NK-92 (cell line): Measurements from ENCODE around the gene CCSER1.

Source experiments
- DNase-seq: peaks from one replicate; lab custom pipeline; 2025; ENCODE audit not compliant: unreplicated experiment; lab: John Stamatoyannopoulos, UW

CCSER1 gene

DNA sequence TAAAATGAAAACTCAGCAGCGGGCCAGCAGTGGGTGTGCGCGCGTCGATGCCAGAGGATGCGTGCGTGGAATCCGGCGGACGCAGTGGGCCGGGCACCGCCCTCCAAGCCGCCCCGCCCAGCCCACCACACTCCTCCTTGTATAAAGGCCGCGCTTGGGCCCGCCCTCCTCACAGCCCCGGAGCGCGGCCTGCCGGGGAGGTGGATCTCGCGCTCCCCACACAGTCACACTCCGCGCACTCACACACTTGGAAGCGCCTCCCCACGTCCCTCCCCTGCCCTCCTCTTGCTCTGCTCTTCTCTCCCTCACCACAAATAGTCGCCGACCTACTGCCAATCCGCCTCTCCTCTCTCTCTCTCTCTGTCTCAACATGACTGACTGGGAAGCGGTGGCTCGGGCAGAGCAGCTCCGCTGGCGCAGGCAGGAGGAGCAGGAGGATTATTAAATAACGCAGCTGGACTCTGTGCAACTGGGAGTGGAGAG is at the start of gene CCSER1:
CCSER1 (plus strand) TSS at position 172 of the 483 bp plus-strand sequence.
- DNase-seq, result no peak

DNA sequence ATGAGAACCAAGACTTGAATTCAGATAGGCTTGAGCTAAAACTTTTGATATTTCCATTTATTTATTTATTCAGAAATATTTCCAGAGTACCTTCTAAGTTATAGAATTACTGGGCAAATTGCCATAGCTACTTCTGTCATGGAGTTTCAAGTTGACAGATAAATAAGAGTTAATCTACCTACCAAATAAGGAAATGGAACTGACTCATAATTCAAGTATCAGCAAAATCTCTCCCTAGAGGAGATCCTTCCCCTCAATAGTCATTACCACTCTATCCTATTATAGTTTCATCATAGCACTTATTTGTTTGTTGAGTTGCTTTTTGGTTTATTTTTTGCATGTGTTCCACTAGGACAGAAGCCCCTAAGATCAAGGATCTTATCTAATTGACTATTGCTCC is 48.8 kb upstream of the CCSER1 start:
- no peak for DNase-seq

DNA sequence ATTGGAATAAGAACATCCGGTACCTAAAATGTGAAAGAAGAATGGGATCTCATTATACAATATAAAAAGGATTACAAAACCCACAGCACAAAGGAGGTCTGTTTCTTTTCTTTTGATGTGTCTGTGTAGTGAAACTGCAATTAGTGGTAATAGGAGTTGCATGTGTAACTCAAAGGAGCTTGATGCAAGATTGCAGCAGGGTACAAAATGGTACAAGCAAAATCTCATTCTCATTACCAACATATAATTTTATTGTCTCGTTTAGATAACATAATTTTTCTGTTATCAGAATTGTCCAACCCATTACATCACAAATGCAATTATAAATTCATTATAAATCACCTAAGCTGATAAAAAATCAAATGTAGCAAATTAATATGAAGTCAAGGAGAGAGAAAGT is 47.1 kb upstream of the CCSER1 start:
- no peak for DNase-seq

DNA sequence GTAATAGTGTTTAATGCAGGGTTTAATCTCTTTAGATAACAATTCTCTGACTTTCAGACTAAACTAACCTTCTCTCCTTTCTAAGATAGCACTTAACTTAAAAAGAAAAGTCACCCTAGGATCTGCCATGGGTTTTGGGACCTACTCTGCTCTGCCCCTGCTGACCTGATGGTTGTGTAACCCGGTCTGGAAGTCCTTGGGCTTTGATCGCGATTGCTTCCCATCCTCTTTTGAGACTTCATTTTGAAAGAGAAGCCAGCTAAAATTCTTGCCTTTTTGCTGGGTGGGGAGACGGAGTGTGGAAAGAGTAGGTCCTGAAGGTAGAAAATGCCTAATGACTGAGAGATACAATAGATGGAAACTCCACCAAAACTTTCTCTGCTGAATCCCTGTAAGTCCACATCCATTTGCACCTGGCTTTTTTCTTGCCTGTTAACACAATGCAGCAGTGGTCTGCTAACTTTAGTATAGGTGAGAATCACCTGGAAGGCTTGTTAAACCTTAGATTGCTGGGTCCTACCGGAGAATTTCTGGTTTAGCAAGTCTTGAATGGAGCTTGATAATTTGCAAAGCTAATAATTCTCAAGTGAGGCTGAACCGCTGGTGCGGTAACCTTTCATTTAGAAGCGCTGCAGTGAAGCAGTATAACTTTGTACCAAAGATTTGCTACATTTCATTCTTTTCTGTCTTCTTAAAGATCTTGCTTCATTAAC is 45.6 kb upstream of the CCSER1 start:
- no peak for DNase-seq

DNA sequence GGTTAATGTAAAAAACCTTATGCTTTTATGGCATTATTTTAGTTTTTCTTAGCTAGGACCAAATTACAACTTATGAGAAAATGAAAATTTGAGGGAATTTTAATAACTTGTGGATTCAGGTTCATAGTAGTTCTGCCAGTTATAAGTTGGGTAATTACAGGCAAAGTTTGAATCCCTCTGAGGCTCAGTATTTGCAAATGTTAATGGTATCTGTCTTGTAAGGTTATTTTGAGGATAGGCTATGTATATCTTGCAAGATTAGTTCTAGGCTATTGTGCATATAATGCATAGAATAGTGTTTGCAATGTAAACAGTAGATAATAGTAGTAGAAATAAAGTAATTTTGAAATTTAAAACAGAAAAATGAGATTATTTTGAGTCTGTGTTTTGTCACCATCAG is 44.7 kb upstream of the CCSER1 start:
- no peak for DNase-seq

DNA sequence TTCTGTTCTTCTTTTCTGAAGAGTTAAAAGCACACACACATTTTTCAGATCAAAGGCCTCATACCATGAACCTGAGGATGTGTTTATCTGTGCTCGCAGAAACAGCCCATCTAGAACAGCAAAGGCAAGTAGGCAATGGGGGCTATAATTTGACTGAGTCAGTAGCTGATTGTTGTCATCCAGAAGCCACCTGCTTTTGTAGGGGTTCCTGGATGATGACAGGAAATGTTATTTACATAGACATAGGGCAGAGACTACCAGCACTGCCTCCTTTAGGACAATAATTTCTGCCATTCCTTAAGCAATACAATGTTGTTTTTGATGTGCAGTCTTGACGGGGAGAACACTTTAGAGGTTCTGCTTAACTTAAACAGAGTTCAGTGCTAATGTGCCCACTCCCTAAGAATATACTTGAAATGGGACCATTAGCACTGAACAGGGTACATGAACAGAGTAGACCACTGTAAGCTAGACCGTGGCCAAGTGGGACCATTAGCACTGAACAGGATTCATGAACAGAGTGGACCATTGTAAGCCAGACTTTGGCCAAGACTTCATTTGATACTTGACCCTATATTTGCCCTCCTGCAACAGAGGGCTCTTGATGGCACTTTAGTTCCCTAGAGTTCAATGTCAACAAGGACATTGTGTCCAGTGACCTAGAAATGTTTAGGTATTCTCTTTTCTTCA is 42.8 kb upstream of the CCSER1 start:
- no peak for DNase-seq

DNA sequence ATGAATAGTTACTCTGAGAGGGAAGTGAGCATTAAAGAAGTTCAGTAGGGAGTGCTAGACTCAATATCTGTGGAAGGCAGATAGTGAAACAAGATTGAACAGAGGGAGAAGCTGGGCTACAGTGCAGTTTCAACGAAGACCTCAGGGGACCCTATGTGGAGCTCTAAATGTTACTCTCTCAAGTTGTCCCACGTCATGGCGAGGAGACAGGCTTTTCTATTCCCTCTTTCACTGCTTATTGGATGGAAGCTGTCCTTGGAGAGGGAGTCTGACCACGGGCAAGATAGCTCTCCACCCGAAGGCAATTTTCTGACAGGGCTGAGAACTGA is 42.3 kb upstream of the CCSER1 start:
- DNase-seq, result no peak

DNA sequence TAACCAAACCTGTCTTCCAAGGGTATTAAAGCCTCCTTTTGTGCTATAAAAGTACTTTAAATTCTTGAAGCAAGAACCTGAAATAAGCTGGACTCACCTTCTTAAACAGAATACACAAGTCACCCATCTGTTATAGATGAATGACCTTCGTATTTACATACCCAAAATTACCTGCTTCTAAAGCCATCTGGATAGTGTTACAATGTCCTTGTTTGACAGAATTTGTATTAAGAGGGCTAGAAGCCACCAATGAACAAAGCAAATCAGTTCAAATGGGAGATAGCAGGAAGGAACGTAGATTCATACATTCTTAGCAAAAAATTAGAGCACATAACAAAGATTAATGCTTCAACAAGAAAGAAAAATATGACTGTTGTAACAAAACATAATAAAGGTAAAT is 33.7 kb upstream of the CCSER1 start:
- no peak for DNase-seq

DNA sequence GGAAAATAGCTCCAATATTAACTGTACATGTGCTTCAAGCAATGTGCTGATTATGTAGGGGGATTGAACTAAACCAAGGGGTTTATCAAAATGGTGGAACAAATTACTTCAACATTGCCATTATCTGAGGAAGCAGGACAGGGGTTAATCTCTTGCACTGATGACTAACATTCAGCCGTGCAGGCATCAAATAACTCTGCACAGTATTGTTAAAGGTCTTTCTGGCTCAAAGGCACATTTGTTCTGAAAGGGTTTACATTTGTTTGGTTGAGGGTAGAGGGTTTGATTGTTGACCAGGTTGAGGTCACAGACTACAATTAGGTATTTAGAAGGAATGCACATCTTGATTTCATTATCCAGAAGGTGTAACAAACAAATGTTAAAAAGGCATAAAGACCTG is 32.2 kb upstream of the CCSER1 start:
- DNase-seq, result no peak

DNA sequence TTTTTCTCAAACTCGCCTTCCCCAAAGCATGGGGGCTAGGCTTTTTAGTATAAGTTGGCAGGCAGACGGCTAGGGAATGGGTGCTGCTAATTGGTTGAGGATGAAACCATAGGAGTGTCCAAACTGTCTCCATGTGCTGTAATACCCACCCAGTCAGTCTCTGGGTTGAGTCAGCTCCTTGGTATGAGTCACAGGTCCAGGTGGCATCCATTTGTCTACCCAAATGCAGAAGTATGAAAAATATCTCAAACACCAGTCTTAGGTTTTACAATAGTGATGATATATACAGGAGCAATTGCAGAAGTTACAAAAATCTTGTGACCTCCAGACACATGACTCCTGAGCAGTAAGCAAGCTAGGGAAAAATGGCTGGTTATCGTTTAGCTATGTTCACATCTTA is 27.4 kb upstream of the CCSER1 start:
- DNase-seq, result no peak

DNA sequence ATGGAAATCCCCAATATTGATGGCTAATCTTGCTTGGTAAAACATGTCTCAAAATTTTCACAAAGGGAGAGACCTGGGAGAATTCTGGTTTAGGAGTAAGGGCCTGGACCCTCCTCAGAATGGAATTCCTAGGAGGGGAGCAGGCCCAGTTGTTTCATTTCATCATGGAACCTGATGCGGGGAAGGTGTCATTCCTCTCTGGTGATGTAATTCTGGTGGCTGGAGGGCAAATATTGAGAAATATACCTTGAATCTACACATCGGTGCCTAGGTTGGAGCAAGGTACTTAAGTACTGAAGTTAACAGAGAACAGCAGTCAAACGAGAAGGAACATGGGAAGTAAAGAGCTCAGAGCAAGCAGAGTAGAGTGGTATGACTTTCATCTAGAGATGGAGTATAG is 23.2 kb upstream of the CCSER1 start:
- no peak for DNase-seq

DNA sequence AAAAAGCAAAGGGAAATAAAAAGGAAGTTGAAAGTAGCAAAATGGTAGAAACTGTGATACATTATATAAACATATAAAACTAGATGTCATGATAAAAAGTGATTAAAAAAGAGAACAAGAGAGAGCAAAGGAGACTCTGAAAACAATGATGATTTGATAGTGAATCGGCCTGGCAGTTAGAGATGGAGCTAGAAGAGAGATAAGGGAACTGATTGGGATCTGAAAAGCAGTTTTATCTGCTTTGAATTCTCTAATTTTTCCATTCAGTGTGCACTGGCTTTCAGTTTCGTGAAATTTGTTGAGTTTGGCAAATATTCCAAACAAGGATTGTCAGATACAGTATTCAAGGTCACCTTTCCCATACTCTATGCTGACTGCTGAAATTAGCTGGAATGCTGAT is 21.9 kb upstream of the CCSER1 start:
- no peak for DNase-seq

DNA sequence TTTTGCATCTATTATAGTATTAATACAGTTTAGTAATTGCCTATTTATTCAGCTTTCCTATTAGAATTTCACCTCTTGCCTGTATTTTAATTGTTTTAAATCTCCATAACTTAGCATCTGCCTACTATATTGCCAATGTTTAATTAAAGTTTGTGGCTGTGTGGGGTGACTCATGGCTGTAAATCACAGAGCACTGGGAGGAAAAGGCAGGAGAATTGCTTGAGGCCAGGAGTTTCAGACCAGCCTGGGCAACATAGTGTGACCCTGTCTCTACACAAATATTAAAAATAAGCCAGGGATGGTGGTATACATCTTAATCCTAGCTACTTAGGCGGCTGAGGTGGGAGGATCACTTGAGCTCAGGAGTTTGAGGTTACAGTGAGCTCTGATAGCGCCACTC is 14.5 kb upstream of the CCSER1 start:
- DNase-seq, result no peak

DNA sequence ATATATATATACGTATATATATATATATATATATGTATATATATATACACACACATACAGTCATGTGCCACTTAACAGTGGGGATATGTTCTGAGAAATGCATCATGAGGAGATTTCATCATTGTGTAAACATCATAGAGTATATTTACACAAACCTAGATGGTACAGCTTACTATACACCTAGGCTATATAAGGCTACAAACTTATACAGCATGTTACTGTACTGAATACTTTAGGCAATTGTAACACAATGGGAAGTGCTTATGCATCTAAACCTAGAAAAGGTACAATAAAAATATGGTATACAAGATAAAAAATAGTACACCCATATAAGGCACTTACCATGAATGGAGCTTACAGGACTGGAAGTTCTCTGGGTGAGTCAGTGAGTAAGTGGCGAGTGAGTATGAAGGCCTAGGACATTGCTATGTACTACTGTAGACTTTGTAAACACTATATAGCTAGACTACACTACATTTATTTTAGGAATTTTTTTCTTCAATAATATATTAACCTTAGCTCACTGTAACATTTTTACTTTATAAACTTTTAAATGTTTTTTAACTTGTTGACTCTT is 13.2 kb upstream of the CCSER1 start:
- no peak for DNase-seq

DNA sequence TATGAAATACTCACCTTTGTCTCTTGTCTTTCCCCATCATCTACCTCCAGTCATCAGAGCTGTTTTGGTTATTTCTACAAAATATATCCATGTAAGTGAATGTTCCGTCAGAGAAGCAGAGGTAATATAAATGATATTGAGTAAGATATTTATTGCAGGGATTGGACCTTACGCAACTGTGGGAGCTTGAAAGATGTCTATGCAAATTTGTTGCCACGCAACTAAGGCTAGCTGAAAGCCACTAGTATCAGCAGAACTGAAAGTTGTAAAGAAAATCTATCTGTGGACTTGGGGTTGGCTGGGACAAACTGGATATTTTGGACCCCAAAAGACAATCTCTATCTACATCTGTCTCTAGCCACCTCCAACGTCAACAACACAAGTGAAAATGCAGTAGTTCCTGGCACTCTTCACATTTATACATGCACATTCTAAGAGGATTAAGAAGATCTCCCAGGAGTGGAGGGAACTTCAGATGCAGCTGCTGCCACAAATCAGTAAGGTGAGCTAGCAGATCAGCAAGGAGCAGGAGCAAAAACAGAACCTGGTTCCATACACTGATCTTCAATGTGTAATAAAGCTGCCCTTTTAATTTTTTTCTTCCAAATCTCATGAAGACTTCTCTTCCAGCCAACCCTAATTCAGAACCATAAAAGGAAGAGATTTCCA is 8.5 kb upstream of the CCSER1 start:
- DNase-seq, result no peak

DNA sequence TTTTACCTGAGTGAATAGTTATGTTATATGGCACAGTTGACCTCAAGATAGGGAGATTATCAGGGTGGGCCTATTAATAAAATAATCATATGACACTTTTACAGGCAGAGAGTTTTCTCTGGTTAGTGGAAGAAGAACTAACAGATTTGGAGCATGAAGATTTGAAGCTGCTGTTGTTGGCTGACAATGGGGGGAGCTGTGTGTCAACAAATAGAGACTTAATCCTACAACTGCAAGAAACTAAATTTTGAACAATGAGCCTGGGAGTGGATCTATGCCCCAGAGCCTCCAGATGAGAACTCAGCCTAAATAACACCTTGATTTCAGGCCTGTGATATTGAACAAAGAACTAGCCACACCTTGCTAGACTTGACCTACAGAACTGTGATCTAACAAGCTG is 7.2 kb upstream of the CCSER1 start:
- no peak for DNase-seq

DNA sequence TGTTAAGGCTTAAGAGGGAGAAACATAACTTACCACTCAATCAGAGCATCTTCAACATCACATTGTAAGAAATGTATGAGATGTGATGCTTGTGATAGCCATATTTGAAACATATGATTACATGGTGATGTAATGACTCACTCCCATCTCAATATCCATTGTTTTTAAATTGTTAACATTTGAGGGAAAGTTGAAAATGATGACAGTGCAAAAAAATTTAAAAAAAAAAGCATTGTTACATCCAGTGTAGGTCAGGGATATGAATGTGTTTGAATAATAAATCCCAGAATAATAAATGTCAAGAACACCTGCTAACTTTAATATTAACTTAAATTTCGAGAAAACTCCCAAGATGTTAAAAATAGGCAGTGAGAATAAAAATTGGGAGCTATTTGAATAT is 6.4 kb upstream of the CCSER1 start:
- no peak for DNase-seq

DNA sequence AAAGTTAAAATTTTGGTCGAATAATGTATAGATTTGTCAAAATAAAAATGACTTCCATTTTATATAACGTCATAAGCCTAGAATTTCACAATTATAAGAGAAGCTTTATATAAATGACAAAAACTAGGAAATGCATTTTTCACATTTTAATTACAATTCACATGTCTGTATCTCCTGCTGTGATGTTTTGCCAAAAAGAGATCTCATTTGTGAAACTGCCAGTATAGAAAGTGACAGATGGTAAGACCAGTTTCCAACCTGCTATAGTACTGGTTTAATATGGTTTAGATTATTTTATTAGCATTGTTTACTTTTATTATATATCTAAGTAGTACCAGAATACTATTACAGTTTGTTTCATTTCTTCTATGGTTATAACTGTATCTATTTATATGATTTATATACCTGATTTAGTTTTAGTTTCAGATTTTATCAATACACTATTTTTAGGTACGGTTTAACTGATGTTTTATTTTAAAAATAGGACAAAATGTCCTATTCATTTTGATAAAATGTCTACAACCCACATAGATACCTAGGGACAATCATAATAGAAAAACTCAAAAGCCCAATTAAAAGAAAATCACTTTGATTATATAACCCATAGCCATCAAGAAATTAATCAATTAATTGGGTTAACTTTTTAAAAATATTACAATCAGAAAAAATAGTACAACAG is 5.4 kb upstream of the CCSER1 start:
- no peak for DNase-seq

DNA sequence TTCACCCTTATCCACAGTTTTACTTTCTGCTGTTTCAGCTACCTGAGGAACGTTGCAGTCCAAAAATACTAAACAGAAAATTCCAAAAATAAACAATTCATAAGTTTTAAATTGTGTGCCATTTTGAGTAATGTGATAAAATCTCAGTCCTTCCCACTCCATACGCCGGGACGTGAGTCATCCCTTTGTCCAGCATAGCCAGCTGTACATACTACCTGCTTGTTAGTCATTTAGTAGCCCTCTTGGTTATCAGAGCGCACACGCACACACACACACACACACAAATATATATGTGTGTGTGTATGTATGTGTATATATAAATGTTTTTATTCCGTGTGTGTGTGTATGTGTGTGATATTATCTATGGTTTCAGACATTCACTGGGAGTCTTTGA is 4.8 kb upstream of the CCSER1 start:
- DNase-seq, result no peak

DNA sequence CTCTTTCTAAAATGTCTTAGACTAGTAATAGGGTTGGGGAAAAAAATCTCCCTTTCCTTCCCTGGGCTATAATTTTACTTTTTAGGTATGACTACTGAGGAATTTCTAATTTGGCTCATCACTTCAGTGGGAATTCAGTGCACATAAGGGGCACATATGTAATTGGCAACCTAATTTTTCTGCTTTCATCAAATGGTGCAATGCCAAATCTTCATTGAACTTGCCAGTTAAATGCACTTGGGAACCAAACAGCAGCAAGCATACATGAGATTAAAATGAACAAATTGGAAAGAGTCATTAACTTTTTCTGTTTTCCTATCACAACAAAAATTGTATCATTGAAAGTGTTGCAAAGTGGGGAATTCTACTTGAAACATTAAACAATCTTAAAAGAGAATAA is 2.9 kb upstream of the CCSER1 start:
- no peak for DNase-seq

DNA sequence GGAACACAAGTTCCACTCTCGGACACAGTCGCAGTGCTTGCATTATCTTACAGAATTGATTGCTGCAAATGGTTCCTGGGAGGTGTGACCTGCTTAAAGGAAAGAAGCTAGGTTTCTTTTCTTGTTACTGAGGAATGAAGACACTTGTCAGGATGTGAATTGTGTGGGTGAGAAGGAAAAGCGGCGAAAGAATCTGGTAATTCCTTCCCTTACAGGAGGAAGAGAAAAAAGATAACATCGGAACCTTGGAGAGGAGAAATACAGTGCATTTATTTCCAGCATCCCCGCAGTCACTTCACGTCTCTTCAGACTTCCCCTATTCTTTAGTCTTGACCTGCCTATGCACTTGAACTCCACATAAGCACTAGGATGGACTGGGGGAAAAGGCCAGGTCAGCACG is 389 bp upstream of the CCSER1 start:
- DNase-seq, result no peak
